Stimulated activated memory B cell treated with anti-CD40 and anti-IgM and Interleukin-4, amounts not matched to agents 10 μg/mL and 1 μg/mL and 100 μg/mL, for 72 hours (primary cell): ENCODE data around the gene FGF1.

Experiments used
- ATAC-seq: fragments of 150-1000 bp; cut with Tn5 transposase; 2 replicates; pipeline ENCODE4 v1.10.0; 2021
- H3K27ac Mint-ChIP-seq: one replicate; pipeline ENCODE4 v1.8.0; 2022; ENCODE audit warnings: mild to moderate bottlenecking, mixed read lengths
- H3K27me3 Mint-ChIP-seq: one replicate; pipeline ENCODE4 v1.8.0; 2022; ENCODE audit warnings: mixed read lengths
- H3K36me3 Mint-ChIP-seq: one replicate; pipeline ENCODE4 v1.8.0; 2022; ENCODE audit warnings: mixed read lengths
- H3K4me1 Mint-ChIP-seq: one replicate; pipeline ENCODE4 v1.8.0; 2022; ENCODE audit warnings: mixed read lengths
- H3K4me3 Mint-ChIP-seq: one replicate; pipeline ENCODE4 v1.8.0; 2022; ENCODE audit warnings: mild to moderate bottlenecking, moderate library complexity, mixed read lengths
- H3K9me3 Mint-ChIP-seq: one replicate; pipeline ENCODE4 v1.8.0; 2022; ENCODE audit warnings: mixed read lengths

Gene FGF1

GRCh38 chr5:142578161-142578830 is 107.6 kb downstream of the FGF1 start:
- Mint-ChIP-seq H3K4me3 (no peak overlapping the region), H3K27me3 (peaks cover 64% of the 10 kb centered on the region), H3K36me3 (peaks cover 6% of the 10 kb centered on the region), H3K9me3 (peaks cover 9% of the 10 kb centered on the region), H3K27ac (no peak overlapping the region), H3K4me1 (peaks cover 6% of the 10 kb centered on the region)
- no peak for ATAC-seq

- Mint-ChIP-seq H3K27me3 (peaks cover 49% of the 10 kb centered on the region), H3K36me3 (peaks cover 6% of the 10 kb centered on the region), H3K9me3 (peaks cover 9% of the 10 kb centered on the region), H3K27ac (no peak overlapping the region), H3K4me1 (peaks cover 6% of the 10 kb centered on the region), H3K4me3 (no peak overlapping the region)
- no peak for ATAC-seq
These were observed 109.1 kb downstream of the FGF1 start for GRCh38 chr5:142576804-142577203.

- Mint-ChIP-seq H3K27me3 (peaks cover 44% of the 10 kb centered on the region), H3K36me3 (peaks cover 6% of the 10 kb centered on the region), H3K4me3 (no peak overlapping the region), H3K4me1 (peaks cover 6% of the 10 kb centered on the region), H3K9me3 (peaks cover 9% of the 10 kb centered on the region), H3K27ac (no peak overlapping the region)
- ATAC-seq = no peak
These were observed 109.6 kb downstream of the FGF1 start for GRCh38 chr5:142576303-142576702.

- no peaks in the 10 kb centered on the region for H3K9me3 Mint-ChIP-seq
- no peak for ATAC-seq
- H3K27ac Mint-ChIP-seq = no peak overlapping the region
- no peaks in the 10 kb centered on the region for H3K4me1 Mint-ChIP-seq
- H3K4me3 Mint-ChIP-seq = no peak overlapping the region
- H3K36me3 Mint-ChIP-seq = no peaks in the 10 kb centered on the region
- H3K27me3 Mint-ChIP-seq = peaks cover 17% of the 10 kb centered on the region
These were observed 113.9 kb downstream of the FGF1 start for GRCh38 chr5:142572006-142572405.

- H3K4me3 Mint-ChIP-seq = no peak overlapping the region
- no peaks in the 10 kb centered on the region for H3K4me1 Mint-ChIP-seq
- H3K36me3 Mint-ChIP-seq = no peaks in the 10 kb centered on the region
- ATAC-seq = no peak
- peaks cover 17% of the 10 kb centered on the region for H3K27me3 Mint-ChIP-seq
- H3K27ac Mint-ChIP-seq = no peak overlapping the region
- no peaks in the 10 kb centered on the region for H3K9me3 Mint-ChIP-seq
These were observed 114.5 kb downstream of the FGF1 start for GRCh38 chr5:142571371-142571770.

GRCh38 chr5:142569905-142570304 is 116.0 kb downstream of the FGF1 start:
- no peak for ATAC-seq
- Mint-ChIP-seq H3K36me3 (no peaks in the 10 kb centered on the region), H3K4me3 (no peak overlapping the region), H3K9me3 (no peaks in the 10 kb centered on the region), H3K4me1 (no peaks in the 10 kb centered on the region), H3K27ac (no peak overlapping the region), H3K27me3 (peaks cover 6% of the 10 kb centered on the region)

GRCh38 chr5:142568996-142569335 is 116.9 kb downstream of the FGF1 start:
- H3K27me3 Mint-ChIP-seq = peaks cover under 1% of the 10 kb centered on the region
- H3K4me1 Mint-ChIP-seq = no peaks in the 10 kb centered on the region
- no peaks in the 10 kb centered on the region for H3K9me3 Mint-ChIP-seq
- H3K27ac Mint-ChIP-seq = no peak overlapping the region
- ATAC-seq = no peak
- no peaks in the 10 kb centered on the region for H3K36me3 Mint-ChIP-seq
- H3K4me3 Mint-ChIP-seq = no peak overlapping the region

- Mint-ChIP-seq H3K4me3 (no peak overlapping the region), H3K36me3 (no peaks in the 10 kb centered on the region), H3K27me3 (peaks cover 5% of the 10 kb centered on the region), H3K9me3 (no peaks in the 10 kb centered on the region), H3K27ac (no peak overlapping the region), H3K4me1 (no peaks in the 10 kb centered on the region)
- no peak for ATAC-seq
These were observed 117.5 kb downstream of the FGF1 start for GRCh38 chr5:142568283-142568995.

- no peaks in the 10 kb centered on the region for H3K4me1 Mint-ChIP-seq
- no peaks in the 10 kb centered on the region for H3K36me3 Mint-ChIP-seq
- no peak for ATAC-seq
- no peaks in the 10 kb centered on the region for H3K9me3 Mint-ChIP-seq
- H3K27me3 Mint-ChIP-seq = peaks cover 18% of the 10 kb centered on the region
- no peak overlapping the region for H3K4me3 Mint-ChIP-seq
- no peak overlapping the region for H3K27ac Mint-ChIP-seq
These were observed 124.3 kb downstream of the FGF1 start for GRCh38 chr5:142561486-142562097.

GRCh38 chr5:142561029-142561428 is 124.9 kb downstream of the FGF1 start:
- Mint-ChIP-seq H3K4me3 (no peak overlapping the region), H3K27me3 (peaks cover 18% of the 10 kb centered on the region), H3K4me1 (no peaks in the 10 kb centered on the region), H3K9me3 (no peaks in the 10 kb centered on the region), H3K36me3 (no peaks in the 10 kb centered on the region), H3K27ac (no peak overlapping the region)
- no peak for ATAC-seq

- no peak for ATAC-seq
- Mint-ChIP-seq H3K27ac (no peak overlapping the region), H3K4me3 (no peak overlapping the region), H3K36me3 (no peaks in the 10 kb centered on the region), H3K27me3 (peaks cover 34% of the 10 kb centered on the region), H3K4me1 (peaks cover 7% of the 10 kb centered on the region), H3K9me3 (no peaks in the 10 kb centered on the region)
These were observed 133.8 kb downstream of the FGF1 start for GRCh38 chr5:142552107-142552506.

GRCh38 chr5:142551338-142552067 is 134.4 kb downstream of the FGF1 start:
- ATAC-seq = no peak
- Mint-ChIP-seq H3K27ac (no peak overlapping the region), H3K4me1 (peaks cover 7% of the 10 kb centered on the region), H3K4me3 (no peak overlapping the region), H3K27me3 (peaks cover 34% of the 10 kb centered on the region), H3K36me3 (no peaks in the 10 kb centered on the region), H3K9me3 (no peaks in the 10 kb centered on the region)

- H3K36me3 Mint-ChIP-seq = no peaks in the 10 kb centered on the region
- no peak overlapping the region for H3K27ac Mint-ChIP-seq
- no peak for ATAC-seq
- H3K4me1 Mint-ChIP-seq = peaks cover 7% of the 10 kb centered on the region
- H3K9me3 Mint-ChIP-seq = no peaks in the 10 kb centered on the region
- H3K4me3 Mint-ChIP-seq = no peak overlapping the region
- H3K27me3 Mint-ChIP-seq = peaks cover 34% of the 10 kb centered on the region
These were observed 135.4 kb downstream of the FGF1 start for GRCh38 chr5:142550471-142550870.

- Mint-ChIP-seq H3K27ac (no peak overlapping the region), H3K4me1 (peaks cover 7% of the 10 kb centered on the region), H3K27me3 (peaks cover 35% of the 10 kb centered on the region), H3K4me3 (no peak overlapping the region), H3K9me3 (no peaks in the 10 kb centered on the region), H3K36me3 (no peaks in the 10 kb centered on the region)
- no peak for ATAC-seq
These were observed 136.1 kb downstream of the FGF1 start for GRCh38 chr5:142549834-142550233.

GRCh38 chr5:142548739-142549275 is 137.1 kb downstream of the FGF1 start:
- H3K4me1 Mint-ChIP-seq = peaks cover 7% of the 10 kb centered on the region
- no peak for ATAC-seq
- H3K27ac Mint-ChIP-seq = no peak overlapping the region
- peaks cover 45% of the 10 kb centered on the region for H3K27me3 Mint-ChIP-seq
- no peaks in the 10 kb centered on the region for H3K9me3 Mint-ChIP-seq
- H3K36me3 Mint-ChIP-seq = no peaks in the 10 kb centered on the region
- H3K4me3 Mint-ChIP-seq = no peak overlapping the region
